Upper lobe of left lung (tissue), 4 donors: ENCODE measurements around the gene KRTAP5-4.

Experiments
- EP300 ChIP-seq, 4 donors: sonication (generic); formaldehyde crosslinking; IDR thresholded peaks; one replicate each; pipeline ENCODE4 v1.5.1; 2017; ENCODE audit warnings: antibody characterized with exemption in 4 of 4, control low read depth in 2 of 4
- POLR2A ChIP-seq, 4 donors: fragments of 450-650 bp; IDR thresholded peaks; one replicate each; pipeline ENCODE4 v1.5.1; 2016 to 2017; ENCODE audit warnings: antibody characterized with exemption in 4 of 4, mild to moderate bottlenecking in 2 of 4
- TF ChIP-seq, protein P1 (sequence below), 6 experiments: fragments of 450-650 bp in 4 of 6; fragments of 200-600 bp in 2 of 6; sonication (generic) in 2 of 6; IDR thresholded peaks; one replicate each; pipeline ENCODE4 v1.5.1; 2016 to 2019; ENCODE audit warnings: antibody characterized with exemption in 6 of 6

DNA sequence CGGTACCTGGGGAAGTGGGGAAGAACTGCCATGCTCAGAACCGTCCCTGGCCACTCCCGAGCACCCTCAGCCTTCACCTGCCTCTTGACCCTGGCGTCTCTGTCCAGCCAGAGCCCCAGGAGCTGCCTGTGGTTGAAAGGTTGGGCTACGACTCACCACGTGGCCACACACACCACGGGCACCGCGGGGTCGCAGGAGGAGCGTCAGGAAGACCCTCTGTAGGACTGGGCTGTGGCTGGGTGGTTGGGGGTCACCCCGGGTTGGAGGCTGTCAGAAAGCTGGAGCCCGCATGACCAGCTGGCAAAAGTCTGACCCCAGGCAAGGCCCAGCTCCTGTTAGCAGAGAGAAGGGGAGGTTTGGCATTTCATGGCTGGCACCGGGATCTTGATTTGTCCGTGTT lies 19.2 kb upstream of the KRTAP5-4 start:
- TF ChIP-seq, protein P1, sequence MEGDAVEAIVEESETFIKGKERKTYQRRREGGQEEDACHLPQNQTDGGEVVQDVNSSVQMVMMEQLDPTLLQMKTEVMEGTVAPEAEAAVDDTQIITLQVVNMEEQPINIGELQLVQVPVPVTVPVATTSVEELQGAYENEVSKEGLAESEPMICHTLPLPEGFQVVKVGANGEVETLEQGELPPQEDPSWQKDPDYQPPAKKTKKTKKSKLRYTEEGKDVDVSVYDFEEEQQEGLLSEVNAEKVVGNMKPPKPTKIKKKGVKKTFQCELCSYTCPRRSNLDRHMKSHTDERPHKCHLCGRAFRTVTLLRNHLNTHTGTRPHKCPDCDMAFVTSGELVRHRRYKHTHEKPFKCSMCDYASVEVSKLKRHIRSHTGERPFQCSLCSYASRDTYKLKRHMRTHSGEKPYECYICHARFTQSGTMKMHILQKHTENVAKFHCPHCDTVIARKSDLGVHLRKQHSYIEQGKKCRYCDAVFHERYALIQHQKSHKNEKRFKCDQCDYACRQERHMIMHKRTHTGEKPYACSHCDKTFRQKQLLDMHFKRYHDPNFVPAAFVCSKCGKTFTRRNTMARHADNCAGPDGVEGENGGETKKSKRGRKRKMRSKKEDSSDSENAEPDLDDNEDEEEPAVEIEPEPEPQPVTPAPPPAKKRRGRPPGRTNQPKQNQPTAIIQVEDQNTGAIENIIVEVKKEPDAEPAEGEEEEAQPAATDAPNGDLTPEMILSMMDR (IDR thresholded peaks at IDR 0.05), result no peak
- TF ChIP-seq EP300 (IDR thresholded peaks at IDR 0.05) (no peak), POLR2A (IDR thresholded peaks at IDR 0.05) (no peak)
